ENCODE measurements around the gene TMEM9B. TPM values are rescaled to one million over a fixed set of nuclear protein-coding genes. Genes with fewer than 3 reads are reported as not detected.

TMEM9B gene
- total RNA-seq, 1 experiment from 2014 or later = 8.5 TPM

DNA sequence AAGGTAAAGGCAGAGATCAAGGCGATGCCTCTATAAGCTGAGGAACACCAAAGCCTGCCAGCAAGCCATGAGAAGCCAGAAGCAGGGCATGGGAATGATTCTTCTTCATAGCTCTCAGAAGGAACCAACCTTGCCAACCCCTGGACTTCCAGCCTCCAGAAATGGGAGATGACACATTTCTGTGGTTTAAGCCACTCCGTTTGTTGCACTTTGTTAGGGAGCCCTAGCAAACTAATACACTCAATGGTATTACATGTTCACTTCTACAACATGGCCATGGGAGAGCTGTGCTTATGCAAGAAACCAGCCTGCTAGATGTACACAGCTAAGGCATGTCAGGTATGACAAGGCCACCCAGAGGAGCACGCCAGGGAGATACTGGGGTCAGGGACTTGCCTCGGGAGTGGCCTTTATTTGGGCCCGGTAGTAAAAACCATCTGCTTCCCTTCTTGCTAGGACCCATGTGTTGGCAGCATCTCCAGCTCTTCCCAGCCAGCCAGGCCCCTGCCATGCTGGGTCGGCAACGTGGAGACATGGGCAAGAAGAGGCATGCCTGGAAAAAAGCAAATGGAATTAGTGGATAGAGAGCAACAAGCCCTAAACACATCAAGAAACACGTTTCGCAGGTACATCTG lies 35.1 kb downstream of the TMEM9B start:
- Histone ChIP-seq H3K4me3 (ENCODE audit: insufficient read depth, low read depth, low read length) (no peak overlapping the region), H3K36me3 (replicated peaks; ENCODE audit: control insufficient read depth, insufficient read depth, low read length) (no peaks in the 10 kb centered on the region), H3K27me3 (ENCODE audit: control insufficient read depth, insufficient read depth, low read length) (no peaks in the 10 kb centered on the region)
- no peak for DNase-seq

- no peaks in the 10 kb centered on the region for H3K27me3 ChIP-seq (ENCODE audit: control insufficient read depth, insufficient read depth, low read length)
- H3K36me3 ChIP-seq (replicated peaks; ENCODE audit: control insufficient read depth, insufficient read depth, low read length) = no peaks in the 10 kb centered on the region
- no peak overlapping the region for H3K4me3 ChIP-seq (ENCODE audit: insufficient read depth, low read depth, low read length)
- no peak for DNase-seq
These were observed 36.0 kb downstream of the TMEM9B start for GRCh38 chr11:8928205-8928604.

DNA sequence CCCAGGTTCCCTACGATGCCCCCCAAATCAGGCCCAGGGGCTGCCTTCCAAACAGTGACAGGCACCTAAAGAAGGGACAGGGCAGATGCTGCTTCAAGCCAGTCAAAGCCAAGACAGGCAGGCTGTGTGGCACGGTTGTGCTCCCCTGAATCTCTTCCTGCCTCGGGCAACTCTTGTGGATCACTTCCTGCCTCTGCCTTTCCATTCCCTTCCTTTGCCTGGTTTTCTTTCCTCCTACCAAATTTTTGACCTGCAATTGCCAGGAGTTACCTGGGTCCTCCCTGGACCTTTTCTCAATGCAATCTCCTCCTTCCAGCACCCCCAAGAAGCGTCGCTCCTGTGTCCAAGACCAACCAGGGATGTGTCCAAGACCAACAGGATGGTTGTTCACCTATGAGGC lies 37.0 kb downstream of the TMEM9B start:
- Histone ChIP-seq H3K36me3 (replicated peaks; ENCODE audit: control insufficient read depth, insufficient read depth, low read length) (no peaks in the 10 kb centered on the region; the same call in 1 of the 2 replicates), H3K4me3 (ENCODE audit: insufficient read depth, low read depth, low read length) (no peak overlapping the region), H3K27me3 (ENCODE audit: control insufficient read depth, insufficient read depth, low read length) (no peaks in the 10 kb centered on the region)

DNA sequence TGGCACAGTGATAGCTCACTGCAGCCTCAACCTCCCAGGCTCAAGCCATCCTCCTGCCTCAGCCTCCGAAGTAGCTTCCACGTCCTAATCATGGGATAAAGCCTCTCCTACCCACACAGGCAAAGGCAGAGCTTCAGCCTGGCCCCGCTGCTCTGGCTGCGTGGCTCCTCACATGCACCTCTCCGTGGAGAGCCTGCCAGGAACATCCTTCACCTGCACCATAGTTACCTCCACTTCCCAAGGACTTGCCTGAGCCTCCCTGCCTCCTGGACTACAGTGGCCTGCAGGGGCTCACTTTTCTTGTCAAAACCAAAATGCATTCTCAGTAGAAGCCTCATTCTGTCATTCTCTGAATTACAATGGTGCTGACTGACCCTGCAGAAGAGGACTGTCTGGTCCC lies 38.0 kb downstream of the TMEM9B start:
- H3K27me3 ChIP-seq (ENCODE audit: control insufficient read depth, insufficient read depth, low read length) = no peaks in the 10 kb centered on the region
- no peak overlapping the region for H3K4me3 ChIP-seq (ENCODE audit: insufficient read depth, low read depth, low read length)

More for the DNA sequence above, 37.0 kb downstream of the TMEM9B start:
- DNase-seq = no peak

GRCh38 chr11:8925711-8926110 lies 38.5 kb downstream of the TMEM9B start:
- H3K36me3 ChIP-seq (replicated peaks; ENCODE audit: control insufficient read depth, insufficient read depth, low read length) = peaks cover 2% of the 10 kb centered on the region
- no peak for DNase-seq
- no peaks in the 10 kb centered on the region for H3K27me3 ChIP-seq (ENCODE audit: control insufficient read depth, insufficient read depth, low read length)

More for the DNA sequence above, 38.0 kb downstream of the TMEM9B start:
- DNase-seq = no peak
- peaks cover 2% of the 10 kb centered on the region for H3K36me3 ChIP-seq (replicated peaks; ENCODE audit: control insufficient read depth, insufficient read depth, low read length)

DNA sequence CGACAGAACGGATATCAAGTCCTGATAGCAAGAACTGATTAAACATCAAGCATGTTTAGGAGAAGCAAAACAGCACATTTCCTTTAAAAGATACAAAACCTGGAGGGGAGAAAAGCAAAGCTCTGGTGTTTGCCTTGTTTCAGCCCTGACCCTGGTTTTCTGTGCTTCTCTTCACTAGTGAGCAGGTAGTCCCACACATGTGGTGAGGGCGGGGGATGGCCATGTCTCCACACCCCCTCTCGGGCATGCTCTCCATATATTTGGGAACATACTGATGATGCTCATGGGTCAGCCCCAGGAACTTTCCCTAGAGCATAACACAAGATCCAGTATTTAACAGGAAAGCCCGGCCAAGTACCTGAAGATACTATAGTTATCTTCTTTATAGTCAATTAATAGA lies 41.6 kb downstream of the TMEM9B start:
- Histone ChIP-seq H3K27me3 (ENCODE audit: control insufficient read depth, insufficient read depth, low read length) (no peaks in the 10 kb centered on the region), H3K4me3 (ENCODE audit: insufficient read depth, low read depth, low read length) (no peak overlapping the region), H3K36me3 (replicated peaks; ENCODE audit: control insufficient read depth, insufficient read depth, low read length) (peaks cover 6% of the 10 kb centered on the region)
- no peak for DNase-seq

More at GRCh38 chr11:8925711-8926110, 38.5 kb downstream of the TMEM9B start:
- H3K4me3 ChIP-seq (ENCODE audit: insufficient read depth, low read depth, low read length) = no peak overlapping the region

DNA sequence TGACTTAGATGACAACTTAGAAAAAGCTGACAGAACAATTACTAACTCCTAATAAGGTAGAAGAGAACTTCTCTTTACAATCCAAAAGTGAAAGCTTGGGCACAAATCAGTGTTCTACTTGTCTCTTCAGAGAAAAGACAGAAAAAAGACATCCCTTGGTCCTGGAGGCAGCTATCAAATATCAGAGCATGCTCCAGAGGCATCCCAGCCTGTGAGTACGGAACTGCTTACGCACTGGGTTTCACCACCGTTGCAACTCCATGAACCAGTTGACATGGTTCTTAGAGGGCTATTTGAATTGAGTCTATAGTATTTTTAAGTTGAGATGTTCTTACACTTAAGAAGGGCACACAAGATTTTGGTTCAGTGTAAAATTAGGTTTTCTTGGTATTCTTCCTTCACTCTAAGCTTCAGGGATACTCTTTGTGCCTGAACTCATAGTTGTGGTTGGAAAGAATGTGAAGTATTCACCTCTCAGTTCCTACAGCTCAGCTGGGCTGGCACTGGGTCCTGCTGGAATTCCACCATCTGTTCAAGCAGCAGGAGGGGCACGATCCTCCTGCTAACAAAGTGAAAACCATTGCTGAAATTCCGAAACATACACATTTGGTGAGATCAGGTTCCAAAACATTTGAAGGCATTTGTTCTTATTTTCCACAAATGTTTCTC lies 47.0 kb downstream of the TMEM9B start:
- Histone ChIP-seq H3K27me3 (ENCODE audit: control insufficient read depth, insufficient read depth, low read length) (no peaks in the 10 kb centered on the region), H3K36me3 (replicated peaks; ENCODE audit: control insufficient read depth, insufficient read depth, low read length) (peaks cover 8% of the 10 kb centered on the region), H3K4me3 (ENCODE audit: insufficient read depth, low read depth, low read length) (no peak overlapping the region)
- DNase-seq = peak; percentile 55

DNA sequence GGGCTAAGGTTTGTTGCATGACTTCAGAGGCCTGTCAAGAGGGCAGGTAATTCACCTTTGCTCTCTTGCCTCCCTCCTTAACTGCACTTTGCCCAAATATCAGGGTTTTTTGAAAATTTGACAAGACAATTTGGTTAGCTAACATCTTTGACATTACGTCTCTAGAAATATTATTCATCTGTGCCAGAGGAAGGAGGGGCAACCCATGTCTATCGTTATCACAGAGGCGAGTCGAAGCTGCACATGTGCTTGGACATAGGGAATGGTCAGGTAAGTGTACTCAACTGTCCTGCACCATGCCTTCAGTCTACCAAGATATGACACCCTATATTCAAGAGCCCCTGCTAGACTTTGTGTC lies 49.6 kb downstream of the TMEM9B start:
- H3K36me3 ChIP-seq (replicated peaks; ENCODE audit: control insufficient read depth, insufficient read depth, low read length) = peaks cover 4% of the 10 kb centered on the region
- no peak overlapping the region for H3K4me3 ChIP-seq (ENCODE audit: insufficient read depth, low read depth, low read length)
- DNase-seq = no peak
- peaks cover 4% of the 10 kb centered on the region for H3K27me3 ChIP-seq (ENCODE audit: control insufficient read depth, insufficient read depth, low read length)

DNA sequence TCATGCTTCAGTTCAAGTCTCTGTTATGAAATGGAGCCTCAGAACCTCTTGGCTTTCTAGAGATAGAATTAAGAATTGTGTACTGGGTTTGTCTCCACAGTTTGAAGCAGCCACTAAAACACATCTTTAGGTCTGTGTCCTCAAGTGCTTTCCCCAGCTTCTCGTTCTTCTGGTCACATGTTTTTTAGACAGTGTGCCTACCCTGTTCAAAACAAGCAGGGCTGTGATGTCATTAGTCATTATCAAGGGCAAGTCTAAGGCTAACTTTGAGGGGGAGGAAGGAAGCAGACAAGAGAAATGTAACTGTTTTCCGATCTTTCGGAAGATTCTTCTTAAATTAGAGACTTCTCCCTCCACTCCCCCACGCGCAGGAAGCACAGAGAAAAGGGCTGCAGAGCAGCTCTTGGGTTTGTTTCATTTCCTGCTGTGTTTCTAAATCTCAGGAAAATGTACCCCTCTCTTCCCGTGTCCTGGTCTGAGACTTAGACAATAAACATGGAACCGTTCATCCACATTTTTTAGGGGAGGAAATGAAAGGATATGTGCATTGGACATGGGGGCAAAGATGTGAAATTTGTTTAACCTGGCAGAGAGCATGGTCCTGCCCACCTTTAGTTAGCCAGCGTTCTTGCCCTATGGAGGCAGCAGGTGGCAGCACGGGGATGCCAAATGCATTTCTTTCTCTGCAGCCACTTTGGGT lies 50.1 kb downstream of the TMEM9B start:
- Histone ChIP-seq H3K36me3 (replicated peaks; ENCODE audit: control insufficient read depth, insufficient read depth, low read length) (peaks cover 4% of the 10 kb centered on the region), H3K4me3 (ENCODE audit: insufficient read depth, low read depth, low read length) (no peak overlapping the region), H3K27me3 (ENCODE audit: control insufficient read depth, insufficient read depth, low read length) (peaks cover 7% of the 10 kb centered on the region)
- peak; percentile 73 for DNase-seq

DNA sequence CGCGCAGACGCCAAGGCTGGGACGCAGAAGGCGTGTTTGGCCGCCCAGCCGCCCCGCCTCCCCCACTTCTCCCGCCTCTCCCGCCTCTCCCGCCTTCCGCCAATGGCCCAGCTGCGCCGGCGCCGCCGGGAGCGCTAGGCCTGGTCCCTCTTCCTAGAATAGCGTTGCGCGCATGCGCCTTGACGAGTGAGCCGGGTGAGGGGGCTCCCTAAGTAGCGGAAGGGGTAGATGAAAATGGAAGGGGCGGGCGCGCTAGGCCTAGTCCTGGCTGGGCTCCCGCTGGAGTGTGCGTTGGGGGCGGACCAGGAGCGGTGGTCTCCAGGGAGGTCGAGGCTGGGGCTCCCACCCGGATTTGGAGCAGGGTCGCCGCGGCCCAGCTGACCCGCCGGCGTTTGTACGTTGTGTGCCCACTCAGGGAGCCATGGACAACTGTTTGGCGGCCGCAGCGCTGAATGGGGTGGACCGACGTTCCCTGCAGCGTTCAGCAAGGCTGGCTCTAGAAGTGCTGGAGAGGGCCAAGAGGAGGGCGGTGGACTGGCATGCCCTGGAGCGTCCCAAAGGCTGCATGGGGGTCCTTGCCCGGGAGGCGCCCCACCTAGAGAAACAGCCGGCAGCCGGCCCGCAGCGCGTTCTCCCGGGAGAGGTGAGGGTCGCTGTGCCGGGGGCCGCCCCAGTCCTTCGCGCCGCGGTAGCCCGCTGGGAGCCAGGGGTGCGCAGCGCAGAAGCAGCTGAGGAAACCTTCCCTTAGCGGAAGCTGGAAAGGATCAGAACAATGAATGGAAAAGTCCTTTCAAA lies 53.0 kb downstream of the TMEM9B start, which contains the start of gene AKIP1:
Gene AKIP1, plus strand, starts transcription at position 161 of the 795 bp plus-strand sequence. Its CDS starts 261 bp downstream, at position 422.
- Histone ChIP-seq H3K4me3 (ENCODE audit: insufficient read depth, low read depth, low read length) (peak within 1 kb of the TSS; percentile 87), H3K36me3 (replicated peaks; ENCODE audit: control insufficient read depth, insufficient read depth, low read length) (no peaks in the 10 kb centered on the region), H3K27me3 (ENCODE audit: control insufficient read depth, insufficient read depth, low read length) (peaks cover 10% of the 10 kb centered on the region)
- DNase-seq = peak; percentile 99

GRCh38 chr11:8910649-8911026 lies 53.6 kb downstream of the TMEM9B start:
- no peak for DNase-seq
- H3K4me3 ChIP-seq (ENCODE audit: insufficient read depth, low read depth, low read length) = peak overlapping the region; percentile 87
- H3K36me3 ChIP-seq (replicated peaks; ENCODE audit: control insufficient read depth, insufficient read depth, low read length) = no peaks in the 10 kb centered on the region
- H3K27me3 ChIP-seq (ENCODE audit: control insufficient read depth, insufficient read depth, low read length) = peaks cover 10% of the 10 kb centered on the region

- Histone ChIP-seq H3K27me3 (ENCODE audit: control insufficient read depth, insufficient read depth, low read length) (peaks cover 10% of the 10 kb centered on the region), H3K36me3 (replicated peaks; ENCODE audit: control insufficient read depth, insufficient read depth, low read length) (no peaks in the 10 kb centered on the region), H3K4me3 (ENCODE audit: insufficient read depth, low read depth, low read length) (no peak overlapping the region)
- no peak for DNase-seq
These were observed 56.1 kb downstream of the TMEM9B start for GRCh38 chr11:8908099-8908498.

GRCh38 chr11:8907116-8907515 lies 57.1 kb downstream of the TMEM9B start:
- DNase-seq = no peak
- H3K36me3 ChIP-seq (replicated peaks; ENCODE audit: control insufficient read depth, insufficient read depth, low read length) = no peaks in the 10 kb centered on the region

GRCh38 chr11:8905528-8906165 lies 58.6 kb downstream of the TMEM9B start:
- DNase-seq = no peak
- H3K27me3 ChIP-seq (ENCODE audit: control insufficient read depth, insufficient read depth, low read length) = peaks cover 10% of the 10 kb centered on the region
- H3K36me3 ChIP-seq (replicated peaks; ENCODE audit: control insufficient read depth, insufficient read depth, low read length) = no peaks in the 10 kb centered on the region
- no peak overlapping the region for H3K4me3 ChIP-seq (ENCODE audit: insufficient read depth, low read depth, low read length)

More at GRCh38 chr11:8907116-8907515, 57.1 kb downstream of the TMEM9B start:
- Histone ChIP-seq H3K4me3 (ENCODE audit: insufficient read depth, low read depth, low read length) (no peak overlapping the region), H3K27me3 (ENCODE audit: control insufficient read depth, insufficient read depth, low read length) (peaks cover 10% of the 10 kb centered on the region)
